GM21447 (cell line): ENCODE measurements around the gene ABCB9.
"Not testable (repeated sequence)": the region's sequence is repeated elsewhere in the genome, so short reads cannot be mapped to it uniquely, and the experiment has no call there.

Experiments
- ATAC-seq: cut with Tn5 transposase; IDR thresholded peaks from one replicate; pipeline ENCODE4 v1.9.1; 2021; ENCODE audit not compliant: unreplicated experiment

ABCB9 gene

GRCh38 chr12:122903693-122904034, 62.6 kb downstream of the ABCB9 start:
- no peak for ATAC-seq

- no peak for ATAC-seq
Observed at GRCh38 chr12:122902854-122903692, 63.2 kb downstream of the ABCB9 start.

GRCh38 chr12:122899887-122900286, 66.4 kb downstream of the ABCB9 start:
- ATAC-seq: no peak

GRCh38 chr12:122896662-122897061, 69.6 kb downstream of the ABCB9 start:
- ATAC-seq: no peak

- ATAC-seq: peak; percentile 32
Observed at GRCh38 chr12:122895704-122896636, 70.3 kb downstream of the ABCB9 start, which contains the start of gene VPS37B. VPS37B (minus strand) TSS chr12:122896124; CDS start chr12:122896062, 62 bp downstream.

- no peak for ATAC-seq
Observed at GRCh38 chr12:122895320-122895703, 71.0 kb downstream of the ABCB9 start.

GRCh38 chr12:122894193-122895121, 71.8 kb downstream of the ABCB9 start:
- no peak for ATAC-seq

GRCh38 chr12:122893208-122894153, 72.8 kb downstream of the ABCB9 start:
- no peak for ATAC-seq

GRCh38 chr12:122892724-122893123, 73.5 kb downstream of the ABCB9 start:
- ATAC-seq: not testable (repeated sequence)

GRCh38 chr12:122891661-122892525, 74.4 kb downstream of the ABCB9 start:
- no peak for ATAC-seq

GRCh38 chr12:122889761-122890520, 76.3 kb downstream of the ABCB9 start:
- ATAC-seq: no peak

GRCh38 chr12:122888232-122888752, 78.0 kb downstream of the ABCB9 start:
- ATAC-seq: peak; percentile 41

- no peak for ATAC-seq
Observed at GRCh38 chr12:122887819-122888212, 78.4 kb downstream of the ABCB9 start.

- peak; percentile 79 for ATAC-seq
Observed at GRCh38 chr12:122886851-122887818, 79.1 kb downstream of the ABCB9 start.

- no peak for ATAC-seq
Observed at GRCh38 chr12:122886161-122886560, 80.1 kb downstream of the ABCB9 start.

- ATAC-seq: no peak
Observed at GRCh38 chr12:122884860-122885259, 81.4 kb downstream of the ABCB9 start.
